NCI-H1694 (cell line): ENCODE results near the gene HS3ST5.
"Not testable (repeated sequence)": the region's sequence is repeated elsewhere in the genome, so short reads cannot be mapped to it uniquely, and the experiment has no call there.

Experiments
- DNase-seq: peaks from one replicate; lab custom pipeline; 2025; lab: John Stamatoyannopoulos, UW

Gene HS3ST5

GRCh38 chr6:114334237-114334636 is 8.6 kb downstream of the HS3ST5 start:
- no peak for DNase-seq

GRCh38 chr6:114327074-114327473 is 15.7 kb downstream of the HS3ST5 start:
- no peak for DNase-seq

DNA sequence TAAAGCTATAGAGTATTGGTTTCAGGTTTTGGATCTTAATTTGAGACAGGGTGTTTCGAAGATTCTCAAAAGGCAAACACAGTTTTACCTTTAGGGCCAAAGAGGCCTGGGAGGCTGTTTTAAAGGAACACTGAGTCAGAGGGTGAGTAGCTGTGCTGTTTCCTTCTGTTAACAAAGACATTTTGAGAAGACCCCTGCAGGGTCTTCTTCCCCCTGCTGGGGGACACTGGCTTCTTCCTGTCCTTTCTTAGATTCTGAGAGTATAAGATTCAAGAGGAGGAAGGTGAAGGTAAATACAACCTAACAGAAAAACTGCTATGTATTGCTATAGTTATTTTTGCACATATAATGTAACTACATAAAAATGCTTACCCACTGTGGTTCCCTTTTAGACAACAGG is 19.0 kb downstream of the HS3ST5 start:
- no peak for DNase-seq

- no peak for DNase-seq
Observed at GRCh38 chr6:114319749-114320148, 23.1 kb downstream of the HS3ST5 start.

GRCh38 chr6:114315831-114316595 is 26.8 kb downstream of the HS3ST5 start:
- DNase-seq: peak; percentile 72

DNA sequence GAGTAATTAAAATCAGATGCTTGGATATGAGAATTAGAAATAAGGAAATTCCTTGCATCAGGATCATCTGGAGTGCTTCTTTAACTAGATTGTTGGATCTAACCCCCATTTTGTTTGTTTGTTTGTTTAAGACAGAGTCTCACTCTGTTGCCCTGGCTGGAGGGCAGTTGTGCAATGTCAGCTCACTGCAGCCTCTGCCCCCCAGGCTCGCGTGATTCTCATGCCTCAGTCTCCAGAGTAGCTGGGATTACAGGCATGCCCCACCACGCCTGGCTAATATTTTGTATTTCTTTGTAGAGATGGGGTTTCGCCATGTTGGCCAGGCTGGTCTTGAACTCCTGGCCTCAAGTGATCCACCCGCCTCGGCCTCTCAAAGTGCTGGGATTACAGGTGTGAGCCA is 29.0 kb downstream of the HS3ST5 start:
- not testable (repeated sequence) for DNase-seq

DNA sequence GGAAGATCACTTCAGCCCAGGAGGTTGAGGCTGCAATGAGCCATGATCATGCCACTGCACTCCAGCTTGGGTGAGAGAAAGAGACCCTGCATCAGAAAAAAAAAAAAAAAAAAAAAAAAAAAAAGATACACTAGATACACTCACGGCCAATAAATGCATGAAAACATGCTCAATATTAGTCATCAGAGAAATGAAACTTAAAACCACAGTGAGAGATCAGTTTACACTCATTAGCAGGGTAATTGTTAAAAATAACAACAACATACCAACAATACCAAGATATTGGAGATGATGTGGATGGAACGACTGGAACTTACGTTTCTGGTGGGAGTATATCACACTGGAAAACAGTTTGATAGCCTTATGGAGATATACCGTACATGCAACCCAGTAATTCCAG is 29.9 kb downstream of the HS3ST5 start:
- DNase-seq: no peak

DNA sequence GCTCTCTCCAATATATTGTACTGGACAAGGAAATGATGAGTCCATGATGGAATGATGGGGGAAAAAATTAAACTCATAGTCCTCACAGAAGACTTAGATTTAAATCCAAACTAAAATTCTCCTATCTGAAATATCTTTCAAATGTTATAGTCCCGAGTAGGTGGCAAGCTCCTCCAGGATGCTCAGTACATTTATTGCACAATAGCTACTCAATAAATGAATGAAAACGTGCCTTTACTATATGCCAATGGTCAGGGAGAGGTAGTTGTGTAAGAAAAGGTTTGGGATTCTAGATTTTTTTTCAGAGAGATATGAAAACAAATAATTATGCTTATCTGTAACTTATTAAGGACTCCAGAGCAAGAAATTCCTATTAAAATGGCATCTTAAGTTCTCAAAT is 32.8 kb downstream of the HS3ST5 start:
- DNase-seq: no peak

GRCh38 chr6:114304304-114304887 is 38.4 kb downstream of the HS3ST5 start:
- DNase-seq: peak; percentile 34

- no peak for DNase-seq
Observed at GRCh38 chr6:114301596-114302219, 41.1 kb downstream of the HS3ST5 start.

DNA sequence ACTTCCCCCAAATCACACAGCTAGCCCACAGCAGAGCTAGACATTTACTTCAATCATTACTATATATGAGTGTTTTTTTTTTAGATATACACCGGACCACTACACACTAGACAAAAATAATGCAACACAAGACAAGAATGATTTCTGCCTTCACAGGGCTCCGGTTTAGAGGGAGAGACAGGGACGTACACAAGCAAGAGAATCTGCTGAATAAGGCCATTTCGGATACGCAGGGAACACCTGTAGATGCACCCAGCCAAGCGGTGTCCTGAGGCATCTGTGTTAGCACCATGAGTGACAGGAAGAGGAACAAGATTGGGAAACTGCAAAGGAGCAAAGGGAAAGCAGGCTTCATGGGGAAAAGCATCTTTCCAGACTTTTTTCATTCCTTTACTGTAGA is 45.7 kb downstream of the HS3ST5 start:
- DNase-seq: no peak

GRCh38 chr6:114292431-114292830 is 50.4 kb downstream of the HS3ST5 start:
- no peak for DNase-seq

DNA sequence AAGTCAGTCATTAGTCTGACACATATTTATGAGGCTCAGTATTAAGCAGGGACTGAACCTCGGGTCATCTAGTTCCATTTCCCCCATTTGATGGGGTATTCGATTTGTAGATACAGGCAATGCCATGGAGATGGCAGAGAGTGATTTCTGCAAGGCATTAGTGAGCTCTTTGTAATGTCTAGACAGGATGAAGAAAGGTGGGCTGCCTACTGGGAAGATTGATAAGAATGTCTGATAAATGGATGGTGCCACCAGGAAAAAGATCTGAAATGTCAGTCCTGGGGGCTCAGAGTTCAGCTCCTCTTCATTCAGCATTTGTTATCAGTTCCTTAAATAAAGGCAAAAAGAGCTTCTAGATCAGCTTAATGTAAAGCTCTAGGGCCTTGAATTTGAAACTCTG is 51.4 kb downstream of the HS3ST5 start:
- no peak for DNase-seq

GRCh38 chr6:114290864-114291263 is 52.0 kb downstream of the HS3ST5 start:
- no peak for DNase-seq

- DNase-seq: no peak
Observed at GRCh38 chr6:114288701-114289495, 53.9 kb downstream of the HS3ST5 start.

GRCh38 chr6:114287461-114287860 is 55.4 kb downstream of the HS3ST5 start:
- DNase-seq: no peak

- DNase-seq: no peak
Observed at GRCh38 chr6:114286211-114286610, 56.6 kb downstream of the HS3ST5 start.

GRCh38 chr6:114284281-114284680 is 58.5 kb downstream of the HS3ST5 start:
- DNase-seq: no peak

DNA sequence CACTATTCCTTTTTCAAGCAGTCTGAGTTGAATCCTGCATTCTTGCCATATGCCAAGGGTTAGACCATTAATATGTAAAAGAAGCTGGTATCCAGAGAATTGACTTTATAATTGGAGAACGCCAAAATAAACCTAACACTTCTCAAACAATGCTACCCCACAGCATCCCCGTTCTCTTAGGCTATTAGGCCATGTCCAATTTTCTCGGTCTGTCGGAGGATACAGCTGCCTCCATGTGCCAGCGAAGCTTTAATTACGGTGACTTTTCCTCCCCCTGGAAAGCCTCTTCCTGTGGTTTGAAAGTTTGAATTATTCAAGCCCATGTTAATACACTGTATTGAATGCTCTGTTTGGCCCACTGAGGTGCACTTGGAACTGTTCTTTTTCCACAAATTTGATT is 60.5 kb downstream of the HS3ST5 start:
- no peak for DNase-seq

- DNase-seq: peak; percentile 49
Observed at GRCh38 chr6:114281496-114281895, 61.3 kb downstream of the HS3ST5 start.

- DNase-seq: no peak
Observed at GRCh38 chr6:114280239-114280982, 62.4 kb downstream of the HS3ST5 start.

- no peak for DNase-seq
Observed at GRCh38 chr6:114277220-114277619, 65.6 kb downstream of the HS3ST5 start.
